SK-N-SH treated with all-trans-retinoic acid at 6 μM for 48 hours (cell line): ENCODE data around the gene OVOL3.
"Not testable (repeated sequence)": the region's sequence is repeated elsewhere in the genome, so short reads cannot be mapped to it uniquely, and the experiment has no call there.

ENCODE experiments used
- ATAC-seq: fragments of 200-7000 bp; cut with Tn5 transposase; 3 replicates; pipeline ENCODE4 v1.9.1; 2020; ENCODE audit warnings: mild to moderate bottlenecking, moderate library complexity
- ARNTL ChIP-seq: fragments of 450-650 bp; formaldehyde crosslinking; IDR thresholded peaks from 2 replicates; pipeline ENCODE4 v1.5.0; 2020; ENCODE audit warnings: low read depth, mild to moderate bottlenecking, moderate library complexity, borderline replicate concordance
- BACH2 ChIP-seq: fragments of 250-450 bp; sonication (Bioruptor Pico); IDR thresholded peaks from 2 replicates; pipeline ENCODE4 v1.9.0; 2021; ENCODE audit warnings: mild to moderate bottlenecking, borderline replicate concordance
- CSDC2 ChIP-seq: fragments of 250-450 bp; sonication (Bioruptor Pico); IDR thresholded peaks from 2 replicates; pipeline ENCODE4 v1.5.0; 2020; ENCODE audit warnings: mild to moderate bottlenecking, moderate library complexity
- CSRNP3 ChIP-seq: fragments of 250-450 bp; sonication (Bioruptor Pico); IDR thresholded peaks from 2 replicates; pipeline ENCODE4 v1.5.1; 2021; ENCODE audit warnings: mild to moderate bottlenecking, moderate library complexity
- ESRRG ChIP-seq: fragments of 250-450 bp; sonication (Bioruptor Pico); IDR thresholded peaks from 2 replicates; pipeline ENCODE4 v1.6.1; 2021; ENCODE audit warnings: mild to moderate bottlenecking
- GLIS3 ChIP-seq: fragments of 250-450 bp; sonication (Bioruptor Pico); IDR thresholded peaks from 2 replicates; pipeline ENCODE4 v1.5.0; 2020; ENCODE audit warnings: mild to moderate bottlenecking, moderate library complexity
- ISL1 ChIP-seq: fragments of 250-450 bp; sonication (Bioruptor Pico); IDR thresholded peaks from 2 replicates; pipeline ENCODE4 v2.1.2; 2022; ENCODE audit warnings: mild to moderate bottlenecking, moderate library complexity
- PATZ1 ChIP-seq: fragments of 250-450 bp; sonication (Bioruptor Pico); IDR thresholded peaks from 2 replicates; pipeline ENCODE4 v1.8.0; 2020; ENCODE audit warnings: mild to moderate bottlenecking, moderate library complexity, borderline replicate concordance
- RARB ChIP-seq: fragments of 250-450 bp; sonication (Bioruptor Pico); IDR thresholded peaks from 2 replicates; pipeline ENCODE4 v1.8.0; 2021; ENCODE audit warnings: mild to moderate bottlenecking, moderate library complexity
- SNAI2 ChIP-seq: fragments of 250-450 bp; sonication (Bioruptor Pico); IDR thresholded peaks from 2 replicates; pipeline ENCODE4 v1.5.0; 2020; ENCODE audit warnings: mild to moderate bottlenecking, moderate library complexity
- TCF4 ChIP-seq: fragments of 250-450 bp; sonication (Bioruptor Pico); IDR thresholded peaks from 2 replicates; pipeline ENCODE4 v1.8.0; 2021; ENCODE audit warnings: mild to moderate bottlenecking, moderate library complexity, borderline replicate concordance
- TOX ChIP-seq: fragments of 250-450 bp; sonication (Bioruptor Pico); IDR thresholded peaks from 2 replicates; pipeline ENCODE4 v1.8.0; 2021; ENCODE audit warnings: mild to moderate bottlenecking, moderate library complexity, borderline replicate concordance
- TSHZ2 ChIP-seq: fragments of 250-450 bp; sonication (Bioruptor Pico); IDR thresholded peaks from 2 replicates; pipeline ENCODE4 v1.5.0; 2020; ENCODE audit warnings: mild to moderate bottlenecking, moderate library complexity
- ZC3H10 ChIP-seq: fragments of 250-450 bp; sonication (Bioruptor Pico); IDR thresholded peaks from 2 replicates; pipeline ENCODE4 v1.5.1; 2021; ENCODE audit warnings: mild to moderate bottlenecking, moderate library complexity
- ZFP3 ChIP-seq: fragments of 250-450 bp; sonication (Bioruptor Pico); IDR thresholded peaks from 2 replicates; pipeline ENCODE4 v1.5.0; 2020; ENCODE audit warnings: mild to moderate bottlenecking, moderate library complexity
- ZFP30 ChIP-seq: fragments of 450-650 bp; formaldehyde crosslinking; IDR thresholded peaks from 2 replicates; pipeline ENCODE4 v1.5.0; 2022; ENCODE audit warnings: mild to moderate bottlenecking, moderate library complexity
- ZNF70 ChIP-seq: fragments of 450-650 bp; formaldehyde crosslinking; IDR thresholded peaks from 2 replicates; pipeline ENCODE4 v1.5.0; 2020; ENCODE audit warnings: mild to moderate bottlenecking, moderate library complexity
- TF ChIP-seq, protein P1 (sequence below): fragments of 250-450 bp; sonication (Bioruptor Pico); IDR thresholded peaks from 2 replicates; pipeline ENCODE4 v1.5.1; 2020; ENCODE audit warnings: low read depth, mild to moderate bottlenecking, moderate library complexity

The OVOL3 gene

GRCh38 chr19:36128392-36128736, 17.4 kb downstream of the OVOL3 start:
- TF ChIP-seq, protein P1, sequence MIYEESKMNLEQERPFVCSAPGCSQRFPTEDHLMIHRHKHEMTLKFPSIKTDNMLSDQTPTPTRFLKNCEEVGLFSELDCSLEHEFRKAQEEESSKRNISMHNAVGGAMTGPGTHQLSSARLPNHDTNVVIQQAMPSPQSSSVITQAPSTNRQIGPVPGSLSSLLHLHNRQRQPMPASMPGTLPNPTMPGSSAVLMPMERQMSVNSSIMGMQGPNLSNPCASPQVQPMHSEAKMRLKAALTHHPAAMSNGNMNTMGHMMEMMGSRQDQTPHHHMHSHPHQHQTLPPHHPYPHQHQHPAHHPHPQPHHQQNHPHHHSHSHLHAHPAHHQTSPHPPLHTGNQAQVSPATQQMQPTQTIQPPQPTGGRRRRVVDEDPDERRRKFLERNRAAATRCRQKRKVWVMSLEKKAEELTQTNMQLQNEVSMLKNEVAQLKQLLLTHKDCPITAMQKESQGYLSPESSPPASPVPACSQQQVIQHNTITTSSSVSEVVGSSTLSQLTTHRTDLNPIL: no peak
- TF ChIP-seq PATZ1 (CRISPR knock-in tag): no peak
- no peak for TF ChIP-seq ZFP3 (CRISPR knock-in tag)
- TF ChIP-seq SNAI2 (CRISPR knock-in tag): no peak
- no peak for TF ChIP-seq ARNTL (CRISPR knock-in tag)
- TF ChIP-seq ZFP30 (CRISPR knock-in tag): no peak
- no peak for TF ChIP-seq TSHZ2 (CRISPR knock-in tag)
- TF ChIP-seq BACH2 (CRISPR knock-in tag): no peak
- TF ChIP-seq CSRNP3: no peak
- TF ChIP-seq TOX (CRISPR knock-in tag): no peak
- no peak for TF ChIP-seq ISL1 (CRISPR knock-in tag)
- TF ChIP-seq, all 23 proteins: peak for 0
- peak; percentile 10 for ATAC-seq

DNA sequence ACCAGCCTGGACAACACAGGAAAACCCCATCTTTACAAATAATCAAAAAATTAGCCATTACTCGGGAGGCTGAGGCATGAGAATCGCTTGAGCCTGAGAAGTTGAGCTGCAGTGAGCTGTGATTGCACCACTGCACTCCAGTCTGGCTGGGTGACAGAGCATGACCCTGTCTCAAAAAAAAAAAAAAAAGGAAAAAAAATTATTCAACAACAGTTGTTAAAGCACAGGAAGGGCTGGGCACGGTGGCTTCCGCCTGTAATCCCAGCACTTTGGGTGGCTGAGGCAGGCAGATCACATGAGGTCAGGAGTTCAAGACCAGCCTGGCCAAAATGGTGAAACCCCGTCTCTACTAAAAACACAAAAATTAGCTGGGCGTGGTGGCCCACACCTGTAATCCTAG, 20.3 kb downstream of the OVOL3 start:
- ATAC-seq: not testable (repeated sequence)

- ATAC-seq: not testable (repeated sequence)
Measured at GRCh38 chr19:36134867-36135266, 23.9 kb downstream of the OVOL3 start.

DNA sequence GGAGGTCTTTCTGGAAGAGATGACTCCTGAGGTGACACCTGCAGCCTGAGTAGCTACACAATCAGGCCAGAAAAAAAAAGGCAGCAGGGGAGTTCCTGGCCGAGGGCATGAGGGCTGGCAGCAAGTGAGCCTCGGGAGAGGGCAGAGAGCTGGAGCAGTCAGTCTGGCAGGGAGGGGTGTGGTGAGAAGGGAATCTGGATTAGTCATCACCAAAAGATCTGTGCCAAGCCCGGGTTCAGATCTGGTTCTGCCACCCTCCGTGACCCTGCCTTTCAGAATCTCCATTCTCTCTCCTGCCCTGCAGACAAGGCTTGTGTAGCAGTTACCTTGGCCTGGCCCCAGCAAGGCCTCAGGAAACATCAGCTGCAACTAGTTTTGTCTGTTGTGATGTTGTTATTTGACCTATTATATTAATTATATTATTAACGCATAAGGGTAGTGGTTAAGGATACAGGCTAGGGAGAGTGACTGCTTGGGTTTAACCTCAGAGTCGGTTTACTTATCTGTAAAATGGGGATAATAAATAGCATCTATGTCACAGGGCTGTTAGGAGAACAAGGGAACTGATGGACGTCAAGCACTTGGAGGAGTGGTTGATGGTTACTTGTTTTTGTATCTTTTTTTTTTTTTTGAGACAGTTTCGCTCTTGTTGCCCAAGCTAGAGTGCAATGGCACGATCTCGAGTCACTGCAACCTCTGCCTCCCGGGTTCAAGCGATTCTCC, 26.2 kb downstream of the OVOL3 start:
- TF ChIP-seq ISL1 (CRISPR knock-in tag): 0 out of 2 replicates have a peak, but pooled peaks have one; percentile 15
- TF ChIP-seq TSHZ2 (CRISPR knock-in tag): no peak
- peak; percentile 45 for ATAC-seq

DNA sequence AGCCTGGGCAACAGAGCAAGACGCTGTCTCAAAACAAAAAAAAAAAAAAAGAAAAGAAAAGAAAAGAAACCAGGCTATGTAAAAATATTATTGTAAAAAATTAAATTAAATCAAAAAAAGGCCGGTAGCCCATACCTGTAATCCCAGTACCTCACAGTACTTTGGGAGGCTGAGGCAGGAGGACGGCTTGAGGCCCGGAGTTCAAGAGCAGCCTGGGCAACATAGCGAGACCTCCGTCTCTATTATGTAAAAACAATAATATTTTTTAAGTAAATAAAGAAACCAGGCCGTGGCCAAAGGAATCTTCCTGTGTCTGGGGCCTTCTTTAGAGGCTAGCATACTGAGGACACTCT, 28.2 kb downstream of the OVOL3 start:
- ATAC-seq: no peak
- TF ChIP-seq ZC3H10 (CRISPR knock-in tag) (no peak), ESRRG (CRISPR knock-in tag) (no peak), GLIS3 (CRISPR knock-in tag) (no peak), CSDC2 (CRISPR knock-in tag) (no peak), ZFP3 (CRISPR knock-in tag) (no peak), ZFP30 (CRISPR knock-in tag) (no peak), ZNF70 (CRISPR knock-in tag) (no peak), SNAI2 (CRISPR knock-in tag) (no peak), RARB (no peak), CSRNP3 (no peak), TCF4 (CRISPR knock-in tag) (no peak)
- TF ChIP-seq, protein P1: no peak
